Posterior cingulate gyrus (tissue), 11 donors: Measurements from ENCODE around the gene DAB2IP.
A peak's percentile ranks its signal among the peaks of the same experiment; 100 is the strongest.
"Not testable (repeated sequence)": the region's sequence is repeated elsewhere in the genome, so short reads cannot be mapped to it uniquely, and the experiment has no call there.

Experiments
- DNase-seq, 10 donors: peaks; one replicate each; pipeline versions ENCODE4 v3.0.0 to v3.0.0-alpha.2; 2020 to 2021; ENCODE audit warnings: mixed read lengths in 3 of 10
- intact Hi-C: fragments of 100-400 bp; cut with DNase I; formaldehyde crosslinking; loops from one replicate; pipeline ENCODE4 v1.15.1; 2023

Gene DAB2IP

GRCh38 chr9:121794334-121794733 lies 142.9 kb downstream of the DAB2IP start:
- intact Hi-C loops, DNase-seq: not testable (repeated sequence)

- intact Hi-C loops, result no loop called here
- DNase-seq, result no peak
Observed at GRCh38 chr9:121797081-121797480, 145.6 kb downstream of the DAB2IP start.

- DNase-seq, result no peak
- intact Hi-C loops, result no loop called here
Observed at GRCh38 chr9:121798941-121799340, 147.5 kb downstream of the DAB2IP start.

- intact Hi-C loops, result no loop called here
- peak in 1 of 10 donors; percentile 55 for DNase-seq
Observed at GRCh38 chr9:121800376-121800775, 148.9 kb downstream of the DAB2IP start.

GRCh38 chr9:121801579-121801978 lies 150.1 kb downstream of the DAB2IP start:
- no peak for DNase-seq
- intact Hi-C loops, result no loop called here

GRCh38 chr9:121802753-121803152 lies 151.3 kb downstream of the DAB2IP start:
- intact Hi-C loops, result no loop called here
- DNase-seq, result no peak

GRCh38 chr9:121807069-121807822 lies 155.8 kb downstream of the DAB2IP start:
- DNase-seq, result peak in 2 of 10 donors; percentile 67 to 72
- intact Hi-C loops, result no loop called here

- peak in 1 of 10 donors; percentile 49 for DNase-seq
- intact Hi-C loops, result no loop called here
Observed at GRCh38 chr9:121807823-121808278, 156.4 kb downstream of the DAB2IP start.

- intact Hi-C loops, result no loop called here
- peak in 1 of 10 donors; percentile 64 for DNase-seq
Observed at GRCh38 chr9:121808781-121809180, 157.3 kb downstream of the DAB2IP start.

GRCh38 chr9:121809356-121810050 lies 158.1 kb downstream of the DAB2IP start:
- DNase-seq, result peak in 1 of 10 donors; percentile 50
- intact Hi-C loops, result no loop called here

- no peak for DNase-seq
- intact Hi-C loops, result no loop called here
Observed at GRCh38 chr9:121810489-121810888, 159.1 kb downstream of the DAB2IP start.

- intact Hi-C loops, result no loop called here
Observed at GRCh38 chr9:121811140-121811539, 159.7 kb downstream of the DAB2IP start.

GRCh38 chr9:121811751-121812150 lies 160.3 kb downstream of the DAB2IP start:
- intact Hi-C loops, result no loop called here
- DNase-seq, result no peak

More at GRCh38 chr9:121811140-121811539, 159.7 kb downstream of the DAB2IP start:
- no peak for DNase-seq

- intact Hi-C loops, result no loop called here
- no peak for DNase-seq
Observed at GRCh38 chr9:121812159-121812735, 160.8 kb downstream of the DAB2IP start.

GRCh38 chr9:121813519-121814210 lies 162.2 kb downstream of the DAB2IP start:
- intact Hi-C loops, result no loop called here
- no peak for DNase-seq

GRCh38 chr9:121814594-121814993 lies 163.2 kb downstream of the DAB2IP start:
- no peak for DNase-seq
- intact Hi-C loops, result no loop called here

- intact Hi-C loops, result no loop called here
- no peak for DNase-seq
Observed at GRCh38 chr9:121815084-121815483, 163.7 kb downstream of the DAB2IP start.

- peak in 1 of 10 donors; percentile 51 for DNase-seq
- intact Hi-C loops, result no loop called here
Observed at GRCh38 chr9:121815546-121816448, 164.4 kb downstream of the DAB2IP start.

- DNase-seq, result no peak
- intact Hi-C loops, result no loop called here
Observed at GRCh38 chr9:121816449-121816817, 165.0 kb downstream of the DAB2IP start.
